HFF-Myc (cell line): ENCODE measurements around the gene PGLYRP4.
"Not testable (repeated sequence)": the region's sequence is repeated elsewhere in the genome, so short reads cannot be mapped to it uniquely, and the experiment has no call there.

ENCODE experiments used
- DNase-seq: peaks from one replicate; pipeline ENCODE4 v3.0.0-alpha.2; 2011; ENCODE audit warnings: low read depth; ENCODE audit errors: extremely low read depth
- H3K4me3 ChIP-seq: replicated peaks from 2 replicates; pipeline ENCODE4 v1.5.1; 2011; ENCODE audit warnings: low read depth, mild to moderate bottlenecking, control low read depth, low read length
- TF ChIP-seq, protein P1 (sequence below): IDR thresholded peaks from 2 replicates; pipeline ENCODE4 v1.5.1; 2012; ENCODE audit warnings: mild to moderate bottlenecking, low read depth, low read length, control low read depth; ENCODE audit errors: missing control alignments

Gene PGLYRP4

DNA sequence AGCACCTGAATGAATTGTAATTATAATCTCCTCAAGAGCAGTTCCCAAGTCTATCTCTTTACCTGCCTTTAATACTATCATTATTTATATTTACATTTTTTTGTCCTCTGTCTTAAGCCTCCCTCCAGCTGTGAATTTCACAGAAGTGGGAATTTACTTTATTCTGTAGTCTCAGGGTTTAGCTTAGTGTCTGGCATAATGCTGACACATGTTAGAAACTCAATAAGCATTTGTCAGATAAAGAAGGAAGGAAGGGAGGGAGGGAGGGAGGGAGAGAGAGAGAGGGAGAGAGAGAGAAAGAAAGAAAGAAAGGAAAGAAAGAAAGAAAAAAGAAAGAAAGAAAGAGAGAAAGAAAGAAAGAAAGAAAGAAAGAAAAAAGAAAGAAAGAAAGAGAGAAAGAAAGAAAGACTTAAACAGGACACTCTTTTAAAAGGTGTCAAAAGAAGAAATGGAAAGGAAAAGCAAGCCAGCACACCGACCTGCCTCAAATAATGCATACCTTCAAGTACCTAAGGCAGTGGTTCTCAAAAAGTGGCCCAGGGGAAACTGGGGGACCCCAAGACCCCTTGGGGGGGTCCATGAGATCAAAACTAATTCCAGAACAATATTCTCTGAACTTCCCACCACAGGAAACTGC lies 1.8 kb upstream of the PGLYRP4 start:
- H3K4me3 ChIP-seq: no peak overlapping the region
- TF ChIP-seq, protein P1, sequence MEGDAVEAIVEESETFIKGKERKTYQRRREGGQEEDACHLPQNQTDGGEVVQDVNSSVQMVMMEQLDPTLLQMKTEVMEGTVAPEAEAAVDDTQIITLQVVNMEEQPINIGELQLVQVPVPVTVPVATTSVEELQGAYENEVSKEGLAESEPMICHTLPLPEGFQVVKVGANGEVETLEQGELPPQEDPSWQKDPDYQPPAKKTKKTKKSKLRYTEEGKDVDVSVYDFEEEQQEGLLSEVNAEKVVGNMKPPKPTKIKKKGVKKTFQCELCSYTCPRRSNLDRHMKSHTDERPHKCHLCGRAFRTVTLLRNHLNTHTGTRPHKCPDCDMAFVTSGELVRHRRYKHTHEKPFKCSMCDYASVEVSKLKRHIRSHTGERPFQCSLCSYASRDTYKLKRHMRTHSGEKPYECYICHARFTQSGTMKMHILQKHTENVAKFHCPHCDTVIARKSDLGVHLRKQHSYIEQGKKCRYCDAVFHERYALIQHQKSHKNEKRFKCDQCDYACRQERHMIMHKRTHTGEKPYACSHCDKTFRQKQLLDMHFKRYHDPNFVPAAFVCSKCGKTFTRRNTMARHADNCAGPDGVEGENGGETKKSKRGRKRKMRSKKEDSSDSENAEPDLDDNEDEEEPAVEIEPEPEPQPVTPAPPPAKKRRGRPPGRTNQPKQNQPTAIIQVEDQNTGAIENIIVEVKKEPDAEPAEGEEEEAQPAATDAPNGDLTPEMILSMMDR: no peak
- DNase-seq: no peak

DNA sequence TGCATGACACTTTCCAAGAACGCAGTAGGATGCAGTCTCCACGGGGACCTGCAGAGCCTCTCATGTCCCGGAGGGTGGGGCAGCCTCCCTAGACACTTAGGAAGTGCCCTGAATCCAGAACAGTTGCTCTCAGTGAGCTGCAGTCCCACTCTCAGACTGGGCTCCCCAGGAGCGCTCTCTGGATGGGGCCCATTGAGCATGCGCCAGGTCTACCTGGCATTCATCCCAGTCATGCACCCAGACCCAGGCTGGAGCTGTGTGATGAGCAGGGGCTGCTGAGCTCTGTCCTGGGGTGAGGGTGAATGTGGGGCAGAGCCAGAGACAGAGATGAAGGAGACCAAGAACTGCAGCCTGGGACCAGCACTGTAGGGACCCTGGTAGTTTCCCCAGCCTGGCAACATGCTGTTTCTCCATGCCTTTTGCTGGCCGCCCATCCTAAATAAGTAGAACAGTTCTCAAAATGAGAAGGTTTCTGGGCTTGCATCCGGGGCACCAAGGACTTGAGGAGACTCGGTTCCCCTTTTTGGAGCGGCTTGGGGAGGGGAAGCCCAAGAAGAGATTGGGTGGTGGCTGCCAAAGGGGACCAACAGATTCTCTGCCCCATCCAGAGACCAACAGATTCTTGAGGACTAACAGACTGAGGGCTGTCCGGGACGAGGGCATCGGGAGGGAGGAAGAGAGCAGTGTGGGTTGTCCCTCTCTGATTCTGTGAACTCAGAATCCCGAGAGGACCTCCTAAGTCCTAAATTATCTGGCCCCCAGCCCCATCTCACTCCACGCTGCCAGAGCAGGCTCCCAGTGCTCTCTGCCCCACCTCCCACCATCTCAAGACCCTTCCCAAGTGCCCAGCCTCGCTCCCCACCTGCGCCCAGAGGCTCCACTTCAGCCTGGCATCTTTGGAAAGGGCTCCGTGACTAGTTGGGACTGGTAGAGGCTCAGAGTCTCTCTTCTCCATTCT lies 1.0 kb upstream of the PGLYRP4 start:
- TF ChIP-seq, protein P1: no peak
- no peak overlapping the region for H3K4me3 ChIP-seq
- DNase-seq: no peak

DNA sequence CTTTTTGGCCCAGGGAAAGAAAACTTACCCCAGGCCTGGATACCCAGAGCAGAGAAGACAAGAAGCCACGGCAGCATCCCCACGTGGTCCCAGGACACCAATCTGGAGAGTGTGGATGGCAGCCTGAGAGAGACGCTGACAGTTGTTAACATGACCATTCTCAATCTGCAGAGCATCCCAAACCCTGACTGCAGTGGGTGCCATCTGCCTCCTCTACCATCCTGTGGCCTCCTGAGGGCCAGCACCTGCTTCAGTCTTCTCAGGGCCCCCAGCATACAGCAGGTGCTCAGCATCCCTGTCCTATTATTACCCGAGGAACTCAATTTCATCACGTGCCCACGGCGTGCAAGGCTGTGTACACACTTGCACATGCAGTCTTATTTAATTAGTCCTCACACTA lies 785 bp downstream of the PGLYRP4 start:
- TF ChIP-seq, protein P1: no peak
- no peak for DNase-seq
- no peak overlapping the region for H3K4me3 ChIP-seq

DNA sequence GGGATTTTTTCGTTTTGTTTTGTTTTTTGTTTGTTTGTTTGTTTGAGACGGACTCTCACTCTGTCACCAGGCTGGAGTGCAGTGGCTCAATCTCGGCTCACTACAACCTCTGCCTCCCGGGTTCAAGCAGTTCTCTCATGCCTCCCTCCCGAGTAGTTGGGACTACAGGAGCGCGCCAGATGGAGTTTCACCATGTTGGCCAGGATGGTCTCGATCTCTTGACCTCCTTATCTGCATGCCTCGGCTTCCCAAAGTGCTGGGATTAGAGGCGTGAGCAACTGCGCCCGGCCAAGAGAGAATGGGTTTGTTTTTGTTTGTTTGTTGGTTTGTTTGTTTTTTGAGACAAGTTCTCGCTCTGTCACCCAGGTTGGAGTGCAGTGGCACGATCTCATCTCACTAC lies 1.6 kb downstream of the PGLYRP4 start:
- not testable (repeated sequence) for H3K4me3 ChIP-seq, DNase-seq

DNA sequence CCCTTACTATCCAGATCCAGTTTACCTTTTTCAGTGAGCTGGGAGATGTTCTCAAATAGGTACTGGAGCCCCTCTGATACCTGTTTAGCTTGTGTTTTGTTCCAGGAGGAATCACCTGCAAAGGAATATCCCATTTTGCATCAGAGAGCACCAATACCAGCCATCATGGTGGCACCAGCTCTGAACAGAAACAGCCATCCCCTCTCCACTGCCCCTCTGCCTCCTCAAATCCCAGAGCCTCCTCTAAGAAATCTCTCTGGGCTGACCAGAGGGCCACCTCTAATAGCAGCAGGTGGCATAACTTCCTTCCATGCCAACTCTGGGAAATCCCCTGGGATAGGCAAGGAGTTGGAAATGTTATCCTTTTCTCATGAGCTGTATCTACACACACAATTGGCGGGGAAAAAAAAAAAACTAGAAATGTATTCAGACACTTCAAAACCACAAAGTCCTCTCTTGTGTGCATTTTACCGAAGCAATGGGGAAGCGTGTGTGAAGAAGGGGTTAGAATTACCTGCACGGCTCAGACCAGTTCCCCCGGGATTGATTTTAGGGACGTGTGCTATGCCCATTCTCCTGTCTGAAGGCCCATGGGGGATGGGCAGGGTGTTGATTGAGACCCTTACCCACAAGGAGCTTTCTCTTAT lies 2.4 kb downstream of the PGLYRP4 start:
- DNase-seq: no peak
- H3K4me3 ChIP-seq: no peak overlapping the region
- TF ChIP-seq, protein P1: no peak

DNA sequence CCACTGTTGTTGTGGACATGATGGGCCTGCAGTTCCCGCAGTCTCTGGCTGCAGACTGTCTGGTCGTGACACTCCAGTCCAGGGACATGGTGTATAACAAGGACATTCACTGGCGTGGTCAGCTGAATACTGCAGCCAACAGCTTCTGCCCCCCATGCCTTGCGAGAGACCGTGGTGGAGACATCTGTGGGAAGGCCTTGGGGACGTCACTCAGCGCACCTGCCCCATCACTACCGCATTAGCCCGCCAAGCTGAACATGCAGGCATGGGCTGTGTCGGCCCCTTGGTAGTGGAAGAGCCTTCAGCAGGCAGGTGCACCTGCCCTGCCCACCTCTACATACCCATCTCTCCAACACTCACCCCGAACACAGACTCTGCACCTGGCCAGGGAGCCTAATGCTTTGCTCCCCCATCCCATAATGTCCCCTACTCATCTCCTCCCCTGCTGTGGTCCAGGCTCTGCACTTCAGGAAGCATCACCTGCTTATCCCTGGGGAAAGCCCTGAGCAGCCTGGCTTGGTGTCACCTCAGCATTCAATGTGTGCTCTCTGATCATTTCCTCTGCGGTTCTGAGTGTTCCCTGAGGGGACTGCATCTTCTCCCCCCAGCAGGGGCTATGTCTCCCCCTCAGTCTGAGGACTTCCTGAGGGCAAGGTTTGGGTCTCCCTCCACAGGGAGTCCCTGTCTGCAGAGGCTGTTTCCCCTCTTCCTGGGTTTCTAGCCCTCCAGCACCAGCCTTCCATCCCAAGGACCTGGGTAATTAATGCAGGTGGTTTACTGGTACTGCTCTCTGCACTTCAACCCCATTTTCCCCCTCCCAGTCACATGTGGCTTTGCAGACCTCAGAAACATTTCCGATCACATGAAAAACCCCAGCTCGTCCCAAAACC lies 3.2 kb downstream of the PGLYRP4 start:
- TF ChIP-seq, protein P1: no peak
- DNase-seq: no peak
- H3K4me3 ChIP-seq: no peak overlapping the region

DNA sequence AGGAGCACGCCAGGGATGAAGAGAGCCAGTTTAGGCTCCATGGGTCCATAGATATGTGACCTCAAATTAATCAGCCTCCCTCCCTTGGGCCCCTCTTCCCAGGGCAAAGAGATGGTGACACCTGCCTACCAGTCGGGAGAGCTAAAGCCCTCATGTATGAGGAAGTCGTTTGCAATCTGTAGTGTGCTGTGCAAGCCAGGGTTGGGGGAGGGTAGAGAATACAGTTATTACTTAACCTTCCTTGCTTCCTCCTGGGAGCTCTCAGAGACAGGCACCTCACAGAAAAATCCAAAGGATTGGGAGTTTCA lies 4.0 kb downstream of the PGLYRP4 start:
- no peak overlapping the region for H3K4me3 ChIP-seq
- DNase-seq: no peak
- TF ChIP-seq, protein P1: no peak
